HEK293T (cell line): ENCODE data around the gene LRRC2.

Experiments used
- BHLHE40 ChIP-seq: fragments of 450-650 bp; IDR thresholded peaks from 2 replicates; pipeline ENCODE4 v1.6.1; 2016; ENCODE audit warnings: mild to moderate bottlenecking, moderate library complexity, borderline replicate concordance
- FOXA1 ChIP-seq: fragments of 450-650 bp; IDR thresholded peaks from 2 replicates; pipeline ENCODE4 v1.6.1; 2016; ENCODE audit warnings: mild to moderate bottlenecking
- HDGF ChIP-seq: fragments of 450-650 bp; IDR thresholded peaks from 2 replicates; pipeline ENCODE4 v1.6.1; 2017; ENCODE audit warnings: antibody characterized with exemption, borderline replicate concordance

DNA sequence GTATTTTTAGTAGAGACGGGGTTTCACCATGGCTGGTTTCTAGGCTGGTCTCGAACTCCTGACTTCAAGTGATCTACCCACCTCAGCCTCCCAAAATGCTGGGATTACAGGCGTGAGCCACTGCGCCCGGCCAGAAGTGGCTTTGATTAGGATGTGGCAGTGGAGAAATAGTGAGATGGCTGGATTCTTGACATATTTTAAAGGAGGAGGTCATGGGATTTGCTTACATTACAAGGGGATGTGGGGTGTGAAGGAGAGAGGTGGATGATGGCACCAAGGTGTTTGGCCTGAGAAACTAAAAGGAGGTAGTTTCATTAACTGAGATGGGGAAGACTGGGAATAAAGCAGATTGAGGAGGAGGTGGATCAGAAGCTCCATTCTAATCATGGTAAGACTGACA lies 86.4 kb downstream of the LRRC2 start:
- TF ChIP-seq FOXA1 (no peak), HDGF (no peak), BHLHE40 (no peak)
